GM18858 (cell line): Measurements from ENCODE around the gene TUBA1C.

Experiments
- ATAC-seq: cut with Tn5 transposase; IDR thresholded peaks from one replicate; pipeline ENCODE4 v1.9.1; 2021; ENCODE audit not compliant: unreplicated experiment

The TUBA1C gene

GRCh38 chr12:49264873-49265792, at the start of gene TUBA1C:
Gene TUBA1C, plus strand, starts transcription at chr12:49265082. Its CDS starts 100 bp downstream, at chr12:49265182.
- ATAC-seq = peak; percentile 62

DNA sequence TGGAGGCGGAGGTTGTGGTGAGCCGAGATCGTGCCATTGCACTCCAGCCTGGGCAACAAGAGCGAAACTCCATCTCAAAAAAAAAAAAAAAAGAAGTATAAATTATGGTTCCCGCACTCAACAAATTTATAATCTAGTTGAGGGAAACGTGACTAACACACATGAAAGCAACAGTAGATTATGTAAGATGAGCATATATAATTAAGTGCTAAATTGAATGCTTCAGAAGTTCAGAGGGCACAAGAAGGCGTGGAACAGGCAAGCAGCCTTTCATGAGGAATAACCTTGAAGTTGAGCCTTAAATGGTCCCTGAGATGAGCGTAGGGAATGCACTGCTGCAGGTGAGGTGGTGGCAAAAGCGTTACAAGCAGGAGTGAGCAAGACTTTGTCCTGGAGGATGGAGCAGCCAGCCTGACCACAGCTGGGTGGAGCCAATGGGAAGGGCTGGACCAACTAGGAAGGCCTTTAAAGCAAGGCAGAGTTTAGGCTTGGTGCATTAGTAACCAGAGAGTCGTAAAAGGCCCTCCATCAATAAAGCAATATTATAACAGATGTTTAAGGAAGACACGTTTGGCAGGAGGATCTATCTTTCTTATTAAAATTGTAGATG, 45.4 kb upstream of the TUBA1C start:
- no peak for ATAC-seq

GRCh38 chr12:49220972-49221371, 43.9 kb upstream of the TUBA1C start:
- ATAC-seq = no peak

DNA sequence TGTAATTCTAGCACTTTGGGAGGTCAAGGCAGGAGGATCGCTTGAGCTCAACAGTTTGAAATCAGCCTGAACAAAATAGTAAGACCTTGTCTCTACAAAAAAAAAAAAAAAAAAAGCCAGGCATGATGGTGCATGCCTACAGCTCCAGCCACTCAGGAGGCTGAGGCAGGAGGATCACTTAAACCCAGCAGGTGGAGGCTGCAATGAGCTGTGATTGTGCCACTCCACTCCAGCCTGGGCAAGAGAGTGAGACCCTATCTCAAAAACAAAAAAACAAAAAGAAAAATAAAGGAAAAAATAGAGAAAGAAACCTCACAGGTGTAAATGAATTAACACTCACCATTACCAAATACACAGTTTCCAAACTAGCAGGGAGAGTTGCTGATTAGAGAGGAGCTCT, 41.8 kb upstream of the TUBA1C start:
- no peak for ATAC-seq

DNA sequence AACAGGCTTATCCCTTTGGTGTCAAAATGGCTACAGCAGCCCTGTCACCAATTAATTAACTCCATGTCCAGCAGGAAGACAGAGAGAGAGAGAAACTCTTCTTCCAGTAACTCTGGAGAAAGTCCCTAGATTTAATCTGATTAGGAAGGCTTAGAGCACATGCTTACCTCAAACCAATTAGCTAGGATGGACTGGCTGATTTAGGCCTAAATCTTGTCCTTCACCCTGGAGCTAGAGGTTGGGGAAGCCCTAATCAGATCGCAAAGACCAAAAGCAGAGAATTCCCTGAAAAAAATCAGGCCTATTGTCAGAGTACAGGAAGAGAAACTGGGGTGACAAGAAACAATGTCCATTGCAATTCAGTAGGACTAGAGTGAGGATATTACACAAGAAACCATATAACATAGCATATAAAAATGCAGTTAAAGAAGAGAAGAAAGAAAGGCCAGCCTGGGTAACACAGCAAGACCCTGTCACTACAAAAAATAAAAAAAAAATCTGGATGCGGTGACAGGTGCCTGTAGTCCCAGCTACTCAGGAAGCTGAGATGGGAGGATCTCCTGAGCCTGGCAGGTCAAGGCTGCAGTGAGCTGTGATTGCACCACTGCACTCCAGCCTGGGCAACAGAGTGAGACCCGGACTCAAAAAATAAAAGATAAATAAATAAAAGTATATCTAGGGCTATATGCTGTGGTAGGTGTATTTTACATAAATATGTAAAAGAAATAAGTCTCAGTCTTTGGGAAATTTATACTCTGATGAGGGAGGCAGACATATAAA, 41.1 kb upstream of the TUBA1C start:
- ATAC-seq = no peak

DNA sequence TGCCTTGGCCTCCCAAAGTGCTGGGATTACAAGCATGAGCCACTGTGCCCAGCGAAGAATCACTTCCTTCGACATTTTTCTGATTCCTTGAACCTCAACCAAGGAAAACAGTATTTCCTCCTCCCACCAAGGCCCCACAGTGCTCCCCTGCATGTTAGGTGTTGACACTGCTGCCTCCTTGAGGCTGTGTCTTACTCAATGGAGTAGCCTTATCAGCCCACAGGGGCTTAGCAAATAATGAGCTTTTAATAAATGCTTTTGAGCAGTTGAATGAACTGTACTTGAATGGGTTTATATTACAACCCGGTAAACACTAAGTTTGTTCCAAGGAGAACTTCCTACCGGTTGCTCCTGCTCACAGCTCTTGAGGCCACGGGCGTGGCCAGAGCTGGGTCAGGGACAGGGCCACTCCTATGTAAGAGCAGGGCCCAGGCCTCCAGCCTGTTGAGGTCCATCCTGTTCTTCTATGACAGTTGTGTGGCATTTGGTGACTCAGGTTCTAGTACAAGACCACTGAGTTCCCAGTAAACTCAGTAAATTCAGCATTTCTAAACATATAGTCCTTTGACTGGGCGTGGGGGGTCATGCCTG, 39.2 kb upstream of the TUBA1C start:
- no peak for ATAC-seq

DNA sequence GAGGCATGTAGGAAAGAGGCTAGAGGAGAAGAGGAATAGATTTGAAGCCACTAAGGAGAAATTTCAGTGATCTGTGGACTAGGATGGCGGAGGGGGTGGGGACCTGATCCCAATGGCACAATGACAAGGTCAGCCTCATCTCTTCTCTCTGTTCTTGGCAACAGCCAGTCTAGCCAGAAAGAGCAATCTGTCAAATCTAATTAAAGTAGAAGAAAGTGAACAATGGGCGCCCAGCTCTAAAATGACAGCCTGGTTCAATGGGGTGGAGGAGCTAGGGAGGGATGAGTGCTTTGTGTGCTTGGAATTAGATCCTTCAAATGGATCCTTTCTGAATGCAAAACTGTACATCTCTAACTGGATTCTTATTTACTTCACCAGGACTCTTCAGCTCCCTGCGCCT, 37.2 kb upstream of the TUBA1C start:
- ATAC-seq = no peak

GRCh38 chr12:49228653-49229052, 36.2 kb upstream of the TUBA1C start:
- ATAC-seq = no peak

GRCh38 chr12:49230176-49230804, 34.6 kb upstream of the TUBA1C start:
- ATAC-seq = no peak

GRCh38 chr12:49230805-49231194, 34.1 kb upstream of the TUBA1C start:
- ATAC-seq = no peak

DNA sequence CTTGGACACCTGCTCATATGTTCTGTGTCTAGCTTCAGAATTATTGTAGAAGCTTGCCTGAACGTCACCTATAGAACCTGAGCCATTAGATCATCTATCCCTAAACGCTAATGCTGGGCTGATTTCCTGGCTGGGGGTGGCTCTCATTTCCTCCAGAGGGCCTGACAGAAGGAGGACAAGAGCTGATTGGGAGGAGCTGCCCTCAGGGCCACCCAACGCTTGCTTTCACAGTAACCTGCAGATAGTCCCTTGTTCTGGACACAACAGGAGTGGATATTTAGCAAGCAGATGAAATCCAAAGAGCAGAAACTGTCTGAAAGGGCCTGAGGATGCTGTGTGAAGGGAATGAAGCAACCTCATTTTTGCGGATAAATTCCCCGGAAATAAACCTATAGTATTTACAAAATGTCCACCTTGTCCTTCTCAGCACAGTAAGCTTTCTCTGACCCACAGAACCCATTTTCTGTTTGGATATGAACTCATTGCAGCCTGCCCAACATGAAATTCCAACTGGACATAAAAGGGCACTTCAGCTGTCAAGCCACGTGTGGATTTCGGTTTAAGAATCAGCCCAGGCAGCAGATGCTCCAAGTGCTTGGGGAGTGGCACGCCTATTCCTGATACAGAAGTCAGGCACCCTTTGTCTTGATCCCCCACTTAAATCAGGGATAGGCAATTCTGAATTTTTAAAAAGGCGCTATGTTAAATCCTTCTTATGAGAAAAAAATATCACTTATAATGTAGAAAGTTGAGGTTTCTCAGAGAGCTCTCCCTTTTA, 32.8 kb upstream of the TUBA1C start:
- no peak for ATAC-seq

DNA sequence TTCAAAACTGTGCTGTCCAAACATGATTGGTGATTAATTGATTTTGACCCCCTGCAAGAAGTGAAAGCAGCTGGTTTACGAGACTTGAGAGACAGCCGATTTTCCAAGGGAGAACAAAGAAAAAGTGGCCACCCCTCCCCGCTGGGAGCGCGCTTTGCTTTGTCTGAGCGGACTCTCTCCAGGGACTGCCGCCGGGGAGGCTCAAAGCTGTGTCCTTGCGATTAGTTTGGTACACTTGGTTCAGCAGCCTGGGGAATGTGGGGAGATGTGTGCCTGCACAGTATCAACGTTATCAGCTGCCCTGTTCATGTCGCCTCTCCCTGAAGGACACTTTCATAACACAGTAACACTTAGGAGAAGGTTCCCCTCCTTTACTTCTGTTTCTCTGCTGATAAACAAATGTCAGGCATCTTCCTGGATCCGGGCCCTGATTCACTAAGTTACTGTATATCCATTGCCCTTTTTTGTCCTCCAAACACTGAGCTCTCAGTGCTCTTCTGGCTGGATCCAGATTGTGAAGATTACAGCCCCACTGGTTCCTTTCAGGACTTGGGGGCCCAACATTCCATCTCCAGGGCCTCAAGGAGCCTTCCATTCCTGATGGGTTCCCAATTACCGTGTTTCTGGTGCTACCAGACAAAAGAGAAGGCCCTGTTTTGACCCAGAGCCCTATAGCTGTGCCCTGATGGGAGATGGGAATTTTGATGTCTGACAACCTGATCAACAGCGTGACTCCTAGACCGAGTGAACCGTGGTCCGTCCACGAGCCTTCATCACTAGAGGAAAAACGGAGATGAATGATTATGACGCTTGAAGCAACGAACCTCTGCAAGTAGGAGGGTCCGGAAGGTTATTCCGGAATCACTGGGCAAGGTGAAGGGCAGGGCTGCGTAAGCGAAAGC, 31.7 kb upstream of the TUBA1C start:
- ATAC-seq = no peak

DNA sequence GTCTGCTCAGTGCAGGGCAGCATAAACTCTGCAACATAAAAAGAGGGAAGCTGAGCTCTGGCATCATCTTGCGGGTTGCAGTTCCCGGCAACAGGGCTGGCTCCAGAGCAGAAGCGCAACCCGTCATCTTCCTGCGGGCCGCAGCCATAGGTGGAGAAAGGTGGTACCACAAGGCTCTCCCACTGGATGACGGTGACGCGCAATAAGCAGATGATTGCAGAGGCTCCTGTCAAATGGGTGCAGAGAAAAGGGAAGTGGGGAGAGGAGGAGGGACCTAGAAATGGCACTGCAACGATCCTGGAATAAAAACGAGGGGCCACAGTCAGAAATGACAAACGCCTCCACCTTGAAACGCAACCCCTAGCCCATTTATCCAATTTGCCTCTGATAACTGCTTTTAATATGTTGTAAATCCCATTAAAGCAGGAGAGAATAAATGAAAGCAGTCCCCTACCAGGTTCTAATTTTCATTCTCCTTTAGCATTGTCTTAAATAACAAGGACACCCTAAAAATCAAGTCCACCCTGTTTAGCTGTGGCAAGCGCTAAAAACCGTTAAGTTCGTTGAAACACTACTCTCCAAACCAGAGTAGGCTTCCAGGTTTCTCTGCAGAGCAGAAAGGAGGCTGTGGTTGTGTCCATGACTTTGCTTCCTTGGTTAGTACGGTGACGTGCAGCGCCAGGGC, 30.9 kb upstream of the TUBA1C start:
- no peak for ATAC-seq

GRCh38 chr12:49236423-49236822, 28.5 kb upstream of the TUBA1C start:
- no peak for ATAC-seq

GRCh38 chr12:49243631-49244030, 21.3 kb upstream of the TUBA1C start:
- no peak for ATAC-seq

- ATAC-seq = no peak
Observed at GRCh38 chr12:49244176-49244575, 20.7 kb upstream of the TUBA1C start.

DNA sequence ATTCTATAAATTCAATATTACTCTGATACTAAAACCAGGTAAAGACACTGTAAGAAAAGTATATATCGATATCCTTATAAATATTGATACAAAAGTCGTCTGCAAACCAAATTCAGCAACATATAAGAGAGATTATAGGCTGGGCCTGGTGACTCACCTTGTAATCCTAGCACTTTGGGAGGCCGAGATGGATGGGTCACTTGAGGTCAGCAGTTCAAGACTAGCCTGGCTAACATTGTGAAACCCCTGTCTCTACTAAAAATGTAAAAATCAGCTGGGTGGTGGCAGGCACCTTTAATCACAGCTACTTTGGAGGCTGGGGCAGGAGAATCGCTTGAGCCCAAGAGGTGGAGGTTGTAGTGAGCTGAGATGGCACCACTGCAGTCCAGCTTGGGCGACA, 13.5 kb upstream of the TUBA1C start:
- no peak for ATAC-seq

GRCh38 chr12:49253033-49253623, 11.8 kb upstream of the TUBA1C start:
- ATAC-seq = no peak
